ENCODE results near the gene BOD1L1.
A peak's percentile ranks its signal among the peaks of the same experiment; 100 is the strongest.

Gene BOD1L1

GRCh38 chr4:13627606-13628311 is at the start of gene BOD1L1:
Gene BOD1L1, minus strand, starts transcription at chr4:13627725. Its CDS starts 138 bp downstream, at chr4:13627587.
- TF ChIP-seq CTCF (IDR thresholded peaks at IDR 0.05; ENCODE audit: low read length) (peak; percentile 28; the same call in 1 of the 2 replicates), EZH2 (IDR thresholded peaks at IDR 0.05; ENCODE audit: borderline replicate concordance, low read length) (no peak)
- H3K4me2 ChIP-seq (ENCODE audit: low read length): peak within 1 kb of the TSS; percentile 96
- H3K4me3 ChIP-seq (ENCODE audit: low read depth, low read length, poor library complexity, severe bottlenecking): peak within 1 kb of the TSS; percentile 93
- no peaks in the 10 kb centered on the region for H3K27me3 ChIP-seq (ENCODE audit: insufficient read depth, low read length)
- no peaks in the 10 kb centered on the region for H3F3A ChIP-seq (ENCODE audit: insufficient read depth, low read length)
- no peak within 1 kb of the TSS; the same call in 1 of the 2 replicates for H2AFZ ChIP-seq (ENCODE audit: low read length)
- H3K9me2 ChIP-seq (ENCODE audit: low read depth, low read length): no peaks in the 10 kb centered on the region
- H3K36me3 ChIP-seq (ENCODE audit: insufficient read depth, low read length): no peaks in the 10 kb centered on the region
- H4K20me1 ChIP-seq (ENCODE audit: insufficient read depth, low read length): no peaks in the 10 kb centered on the region
- peaks cover 18% of the 10 kb centered on the region for H3K4me1 ChIP-seq (ENCODE audit: insufficient read depth, low read length, severe bottlenecking)
- no peaks in the 10 kb centered on the region for H3K9me3 ChIP-seq (ENCODE audit: low read length)
- no peak within 1 kb of the TSS for H3K27ac ChIP-seq (ENCODE audit: low read depth, low read length, poor library complexity, severe bottlenecking)
- H3K9ac ChIP-seq (ENCODE audit: low read length): peak within 1 kb of the TSS; percentile 85
- peaks cover 25% of the 10 kb centered on the region for H3K79me2 ChIP-seq (ENCODE audit: insufficient read depth, low read length)

- no peaks in the 10 kb centered on the region for H3F3A ChIP-seq (ENCODE audit: insufficient read depth, low read length)
Observed at GRCh38 chr4:13674971-13675370, 47.4 kb upstream of the BOD1L1 start.

GRCh38 chr4:13673167-13673566 is 45.6 kb upstream of the BOD1L1 start:
- no peaks in the 10 kb centered on the region for H3K9me3 ChIP-seq (ENCODE audit: low read length)
- H3K27ac ChIP-seq (ENCODE audit: low read depth, low read length, poor library complexity, severe bottlenecking): no peak overlapping the region
- H4K20me1 ChIP-seq (ENCODE audit: insufficient read depth, low read length): no peaks in the 10 kb centered on the region
- H3F3A ChIP-seq (ENCODE audit: insufficient read depth, low read length): no peaks in the 10 kb centered on the region
- no peak overlapping the region for H3K4me2 ChIP-seq (ENCODE audit: low read length)
- H3K4me1 ChIP-seq (ENCODE audit: insufficient read depth, low read length, severe bottlenecking): no peaks in the 10 kb centered on the region
- H3K9ac ChIP-seq (ENCODE audit: low read length): no peak overlapping the region
- TF ChIP-seq EZH2 (IDR thresholded peaks at IDR 0.05; ENCODE audit: borderline replicate concordance, low read length): no peak
- TF ChIP-seq CTCF (IDR thresholded peaks at IDR 0.05; ENCODE audit: low read length): no peak
- H3K36me3 ChIP-seq (ENCODE audit: insufficient read depth, low read length): no peaks in the 10 kb centered on the region
- H3K27me3 ChIP-seq (ENCODE audit: insufficient read depth, low read length): no peaks in the 10 kb centered on the region
- H2AFZ ChIP-seq (ENCODE audit: low read length): no peak overlapping the region
- no peak overlapping the region for H3K4me3 ChIP-seq (ENCODE audit: low read depth, low read length, poor library complexity, severe bottlenecking)
- no peaks in the 10 kb centered on the region for H3K9me2 ChIP-seq (ENCODE audit: low read depth, low read length)
- no peaks in the 10 kb centered on the region for H3K79me2 ChIP-seq (ENCODE audit: insufficient read depth, low read length)

More at GRCh38 chr4:13674971-13675370, 47.4 kb upstream of the BOD1L1 start:
- Histone ChIP-seq H4K20me1 (ENCODE audit: insufficient read depth, low read length) (no peaks in the 10 kb centered on the region), H3K9me3 (ENCODE audit: low read length) (no peaks in the 10 kb centered on the region), H3K4me1 (ENCODE audit: insufficient read depth, low read length, severe bottlenecking) (no peaks in the 10 kb centered on the region), H3K9ac (ENCODE audit: low read length) (no peak overlapping the region), H2AFZ (ENCODE audit: low read length) (no peak overlapping the region), H3K4me2 (ENCODE audit: low read length) (no peak overlapping the region), H3K27me3 (ENCODE audit: insufficient read depth, low read length) (no peaks in the 10 kb centered on the region), H3K4me3 (ENCODE audit: low read depth, low read length, poor library complexity, severe bottlenecking) (no peak overlapping the region), H3K79me2 (ENCODE audit: insufficient read depth, low read length) (no peaks in the 10 kb centered on the region), H3K36me3 (ENCODE audit: insufficient read depth, low read length) (no peaks in the 10 kb centered on the region), H3K27ac (ENCODE audit: low read depth, low read length, poor library complexity, severe bottlenecking) (no peak overlapping the region), H3K9me2 (ENCODE audit: low read depth, low read length) (no peaks in the 10 kb centered on the region)
- TF ChIP-seq EZH2 (IDR thresholded peaks at IDR 0.05; ENCODE audit: borderline replicate concordance, low read length) (no peak), CTCF (IDR thresholded peaks at IDR 0.05; ENCODE audit: low read length) (no peak)
